Measurements from ENCODE around the gene SLC25A25. TPM values are rescaled to one million over a fixed set of nuclear protein-coding genes. Genes with fewer than 3 reads are reported as not detected.

SLC25A25 gene
- total RNA-seq, 1 experiment from 2014 or later = 24.9 TPM

GRCh38 chr9:128072144-128073021 lies 4.4 kb downstream of the SLC25A25 start:
- peak; percentile 88 for DNase-seq (ENCODE audit: low read depth)

- no peak for DNase-seq (ENCODE audit: low read depth)
These were observed 5.3 kb downstream of the SLC25A25 start for GRCh38 chr9:128073253-128073886.

- no peak for DNase-seq (ENCODE audit: low read depth)
These were observed 9.9 kb downstream of the SLC25A25 start for GRCh38 chr9:128077847-128078503.

- DNase-seq (ENCODE audit: low read depth) = no peak
These were observed 10.7 kb downstream of the SLC25A25 start for GRCh38 chr9:128078504-128079434.

GRCh38 chr9:128080206-128080605 lies 12.2 kb downstream of the SLC25A25 start:
- no peak for DNase-seq (ENCODE audit: low read depth)

- peak; percentile 98 for DNase-seq (ENCODE audit: low read depth)
These were observed 13.0 kb downstream of the SLC25A25 start for GRCh38 chr9:128081056-128081455.

- DNase-seq (ENCODE audit: low read depth) = no peak
These were observed 14.1 kb downstream of the SLC25A25 start for GRCh38 chr9:128082151-128082550.

- no peak for DNase-seq (ENCODE audit: low read depth)
These were observed 16.7 kb downstream of the SLC25A25 start for GRCh38 chr9:128084746-128085145.

- no peak for DNase-seq (ENCODE audit: low read depth)
These were observed 17.9 kb downstream of the SLC25A25 start for GRCh38 chr9:128085943-128086342.

- no peak for DNase-seq (ENCODE audit: low read depth)
These were observed 19.2 kb downstream of the SLC25A25 start for GRCh38 chr9:128087262-128087661.

GRCh38 chr9:128088253-128088945 lies 20.4 kb downstream of the SLC25A25 start:
- no peak for DNase-seq (ENCODE audit: low read depth)

GRCh38 chr9:128089299-128089698 lies 21.3 kb downstream of the SLC25A25 start:
- DNase-seq (ENCODE audit: low read depth) = no peak

GRCh38 chr9:128091144-128091543 lies 23.1 kb downstream of the SLC25A25 start:
- DNase-seq (ENCODE audit: low read depth) = peak; percentile 97

- peak; percentile 60 for DNase-seq (ENCODE audit: low read depth)
These were observed 23.5 kb downstream of the SLC25A25 start for GRCh38 chr9:128091571-128091970.

- DNase-seq (ENCODE audit: low read depth) = no peak
These were observed 24.4 kb downstream of the SLC25A25 start for GRCh38 chr9:128092199-128092977.

- DNase-seq (ENCODE audit: low read depth) = no peak
These were observed 25.0 kb downstream of the SLC25A25 start for GRCh38 chr9:128093011-128093410.

GRCh38 chr9:128094166-128094949 lies 26.3 kb downstream of the SLC25A25 start:
- DNase-seq (ENCODE audit: low read depth) = peak; percentile 96

- DNase-seq (ENCODE audit: low read depth) = no peak
These were observed 27.0 kb downstream of the SLC25A25 start for GRCh38 chr9:128094950-128095544.

Measured in LHCN-M2 (cell line).